PC-9 (cell line): Measurements from ENCODE around the gene PURB. TPM values are rescaled to one million over a fixed set of nuclear protein-coding genes. Genes with fewer than 3 reads are reported as not detected.

Experiments used
- BruUV-seq: library from RNA; stranded (reverse); fragments of 400-500 nt; replicated peaks from 2 replicates; lab custom pipeline; 2021; lab: Mats Ljungman, UMichigan
- CTCF ChIA-PET: fragments of 300-600 bp; sonication (Branson Sonifier 250); formaldehyde crosslinking; loops from one replicate; lab custom pipeline; 2022; ENCODE audit warnings: antibody characterized with exemption; lab: Charles Lee
- POLR2A ChIA-PET: fragments of 300-600 bp; sonication (Branson Sonifier 250); formaldehyde crosslinking; loops from one replicate; lab custom pipeline; 2022; ENCODE audit warnings: antibody characterized with exemption; ENCODE audit not compliant: unreplicated experiment; lab: Charles Lee
- DNase-seq, 2 experiments: peaks; one replicate each; pipeline versions ENCODE4 v3.0.0 to v3.0.0-alpha.2; 2015 to 2022; ENCODE audit warnings: mixed read lengths in 1 of 2
- H2AFZ ChIP-seq: fragments of 200-600 bp; sonication (generic); 2 replicates; pipeline ENCODE4 v1.8.1; 2017; ENCODE audit warnings: antibody characterized with exemption
- H3F3A ChIP-seq: fragments of 200-600 bp; sonication (generic); 2 replicates; pipeline ENCODE4 v1.8.1; 2017; ENCODE audit warnings: antibody characterized with exemption, mild to moderate bottlenecking, low read depth; ENCODE audit not compliant: insufficient read depth
- H3K27ac ChIP-seq: fragments of 200-600 bp; sonication (generic); 2 replicates; pipeline ENCODE4 v1.6.1; 2016; ENCODE audit warnings: mixed run types
- H3K27me3 ChIP-seq: fragments of 200-600 bp; sonication (generic); 2 replicates; pipeline ENCODE4 v1.6.1; 2016; ENCODE audit warnings: low read depth, mixed run types; ENCODE audit not compliant: insufficient read depth
- H3K36me3 ChIP-seq: fragments of 200-600 bp; sonication (generic); 2 replicates; pipeline ENCODE4 v1.6.1; 2016; ENCODE audit warnings: low read depth, mixed run types
- H3K4me1 ChIP-seq: fragments of 200-600 bp; sonication (generic); replicated peaks from 2 replicates; pipeline ENCODE4 v1.6.1; 2016; ENCODE audit warnings: mixed run types; ENCODE audit not compliant: insufficient read depth
- H3K4me2 ChIP-seq: fragments of 200-600 bp; sonication (generic); 2 replicates; pipeline ENCODE4 v1.6.1; 2017; ENCODE audit warnings: mixed run types
- H3K4me3 ChIP-seq: fragments of 200-600 bp; sonication (generic); 2 replicates; pipeline ENCODE4 v1.6.1; 2016; ENCODE audit warnings: mixed run types
- H3K79me2 ChIP-seq: fragments of 200-600 bp; sonication (generic); 2 replicates; pipeline ENCODE4 v1.6.1; 2017; ENCODE audit warnings: low read depth, mixed run types
- H3K9me2 ChIP-seq: fragments of 200-600 bp; sonication (generic); 2 replicates; pipeline ENCODE4 v1.8.1; 2017; ENCODE audit warnings: mild to moderate bottlenecking; ENCODE audit not compliant: insufficient read depth
- H3K9me3 ChIP-seq: fragments of 200-600 bp; sonication (generic); 2 replicates; pipeline ENCODE4 v1.8.1; 2016; ENCODE audit warnings: low read depth; ENCODE audit not compliant: insufficient read depth
- H4K20me1 ChIP-seq: fragments of 200-600 bp; sonication (generic); 2 replicates; pipeline ENCODE4 v1.8.1; 2017; ENCODE audit not compliant: insufficient read depth
- CTCF ChIP-seq: fragments of 200-600 bp; sonication (generic); conservative IDR thresholded peaks from 2 replicates; pipeline ENCODE4 v1.6.1; 2017; ENCODE audit warnings: mixed run types, antibody characterized with exemption, mild to moderate bottlenecking, moderate library complexity
- EZH2 ChIP-seq: fragments of 200-600 bp; sonication (generic); IDR thresholded peaks from 2 replicates; pipeline ENCODE4 v1.8.0; 2017; ENCODE audit warnings: antibody characterized with exemption, low read depth
- intact Hi-C: fragments of 100-400 bp; cut with micrococcal nuclease; formaldehyde crosslinking; loops from one replicate; pipeline ENCODE4 v1.10.0; 2022; ENCODE audit not compliant: unreplicated experiment
- total RNA-seq: library from RNA; stranded (reverse); gene quantifications from 2 replicates; pipeline ENCODE4 v1.2.3, GENCODE V29; 2021

The PURB gene
- total RNA-seq, 1 experiment from 2014 or later = 38.2 TPM

GRCh38 chr7:44891372-44891771 is 6.0 kb upstream of the PURB start:
- BruUV-seq = no TSS peak
- intact Hi-C loops = no loop called here
- Histone ChIP-seq H3K4me2 (no peak overlapping the region), H3K79me2 (peaks cover 10% of the 10 kb centered on the region; the same call in 1 of the 2 replicates), H2AFZ (no peak overlapping the region), H3K4me1 (peaks cover 7% of the 10 kb centered on the region), H3K36me3 (no peaks in the 10 kb centered on the region), H3F3A (peaks cover 10% of the 10 kb centered on the region), H3K27ac (no peak overlapping the region), H3K9me3 (no peaks in the 10 kb centered on the region), H3K9me2 (no peaks in the 10 kb centered on the region), H4K20me1 (no peaks in the 10 kb centered on the region), H3K4me3 (no peak overlapping the region), H3K27me3 (no peaks in the 10 kb centered on the region)
- DNase-seq = no peak
- POLR2A ChIA-PET = no interaction called here
- CTCF ChIA-PET = no interaction called here
- no peak for TF ChIP-seq CTCF
- no peak for TF ChIP-seq EZH2

GRCh38 chr7:44889086-44889781 is 3.9 kb upstream of the PURB start:
- no peaks in the 10 kb centered on the region for H3K27me3 ChIP-seq
- H3K9me2 ChIP-seq = no peaks in the 10 kb centered on the region
- ChIA-PET CTCF (no interaction called here), POLR2A (interaction anchor here (0.6 kb wide), 1 partner anchor 267 kb away, joined by 3 read pairs; no protein-coding TSS in a partner anchor)
- H3K36me3 ChIP-seq = no peaks in the 10 kb centered on the region
- H3K79me2 ChIP-seq = peaks cover 19% of the 10 kb centered on the region
- peaks cover 9% of the 10 kb centered on the region for H3K4me1 ChIP-seq
- no peaks in the 10 kb centered on the region for H3K9me3 ChIP-seq
- no peak overlapping the region for H3K4me3 ChIP-seq
- no TSS peak for BruUV-seq
- TF ChIP-seq EZH2 = no peak
- TF ChIP-seq CTCF = no peak
- peaks cover 2% of the 10 kb centered on the region; the same call in 1 of the 2 replicates for H4K20me1 ChIP-seq
- H2AFZ ChIP-seq = no peak overlapping the region
- no peak for DNase-seq
- peaks cover 25% of the 10 kb centered on the region for H3F3A ChIP-seq
- H3K4me2 ChIP-seq = no peak overlapping the region
- no peak overlapping the region for H3K27ac ChIP-seq
- intact Hi-C loops = no loop called here

- H3K79me2 ChIP-seq = peaks cover 38% of the 10 kb centered on the region
- BruUV-seq = no TSS peak
- POLR2A ChIA-PET = interaction anchor here (0.7 kb wide), 1 partner anchor 201 kb away, joined by 12 read pairs; the partner anchor contains the start of gene NACAD
Measured at GRCh38 chr7:44887293-44887692, 2.0 kb upstream of the PURB start.

More at GRCh38 chr7:44887293-44887692, 2.0 kb upstream of the PURB start:
- Histone ChIP-seq H4K20me1 (peaks cover 21% of the 10 kb centered on the region), H3K4me1 (peaks cover 28% of the 10 kb centered on the region), H3K36me3 (peaks cover 16% of the 10 kb centered on the region), H3K9me2 (no peaks in the 10 kb centered on the region), H3K4me3 (no peak overlapping the region), H3K27ac (no peak overlapping the region; the same call in 1 of the 2 replicates), H3K27me3 (no peaks in the 10 kb centered on the region), H2AFZ (no peak overlapping the region), H3K9me3 (no peaks in the 10 kb centered on the region; the same call in 1 of the 2 replicates), H3F3A (peaks cover 35% of the 10 kb centered on the region), H3K4me2 (no peak overlapping the region)
- no peak for TF ChIP-seq EZH2
- TF ChIP-seq CTCF = no peak
- DNase-seq = no peak
- intact Hi-C loops = no loop called here
- CTCF ChIA-PET = no interaction called here
